ENCODE data around the gene ZNF791.

- TF ChIP-seq CTCF (conservative IDR thresholded peaks at IDR 0.05), result no peak
- TF ChIP-seq EZH2 (IDR thresholded peaks at IDR 0.05; ENCODE audit: low read depth), result no peak
These were observed 44.8 kb downstream of the ZNF791 start for GRCh38 chr19:12655546-12655945.

All from PC-9 (cell line).